AG04449 (cell line): ENCODE data around the gene ADAMTSL2.
A peak's percentile ranks its signal among the peaks of the same experiment; 100 is the strongest.

Experiments used
- CTCF ChIA-PET: fragments of 350-600 bp; formaldehyde crosslinking; extraction: SDS; loops from one replicate; lab custom pipeline; 2021; ENCODE audit warnings: antibody characterized with exemption; lab: Yijun Ruan, JAX
- POLR2A ChIA-PET: fragments of 400-600, 350-600 bp; formaldehyde crosslinking; extraction: SDS; loops from one replicate; lab custom pipeline; 2020; ENCODE audit warnings: antibody characterized with exemption, inconsistent platforms; lab: Yijun Ruan, JAX
- DNase-seq: peaks from one replicate; pipeline ENCODE4 v3.0.0-alpha.2; 2010; ENCODE audit warnings: low read depth, low spot score
- H3K4me3 ChIP-seq: 2 replicates; pipeline ENCODE4 v1.5.1; 2011; ENCODE audit warnings: low read depth, mild to moderate bottlenecking, control low read depth, low read length
- TF ChIP-seq, protein P1 (sequence below): IDR thresholded peaks from one replicate; pipeline ENCODE4 v1.5.1; 2011; ENCODE audit warnings: mild to moderate bottlenecking, moderate library complexity, low read length, control low read depth, inconsistent platforms; ENCODE audit not compliant: insufficient read depth; ENCODE audit errors: missing control alignments

ADAMTSL2 gene

DNA sequence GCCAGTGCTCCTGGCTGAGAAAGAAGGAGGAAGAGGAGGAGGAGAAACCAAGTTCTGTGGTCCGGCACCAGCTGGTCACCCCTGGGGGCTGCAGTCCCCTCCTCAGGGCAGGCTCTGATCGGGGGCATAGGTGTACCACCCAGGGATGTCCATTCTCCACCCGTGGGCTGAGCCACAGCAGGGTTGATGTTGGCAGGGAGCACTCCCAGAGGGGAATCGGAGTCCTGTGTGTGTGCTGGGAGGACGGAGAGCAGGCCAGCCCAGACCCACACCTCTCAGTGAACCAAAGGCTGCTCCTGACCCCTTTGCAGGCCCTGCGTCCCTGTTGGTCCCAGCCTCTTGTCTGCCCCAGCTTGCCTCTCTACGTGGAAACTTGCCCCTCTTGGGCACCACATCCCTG, 4.6 kb upstream of the ADAMTSL2 start:
- H3K4me3 ChIP-seq: no peak overlapping the region
- ChIA-PET POLR2A (no interaction called here), CTCF (interaction anchor here (1.2 to 3.9 kb wide), 2 partner anchors 40 to 197 kb away, joined by 3 to 15 read pairs; no protein-coding TSS in a partner anchor)
- TF ChIP-seq, protein P1, sequence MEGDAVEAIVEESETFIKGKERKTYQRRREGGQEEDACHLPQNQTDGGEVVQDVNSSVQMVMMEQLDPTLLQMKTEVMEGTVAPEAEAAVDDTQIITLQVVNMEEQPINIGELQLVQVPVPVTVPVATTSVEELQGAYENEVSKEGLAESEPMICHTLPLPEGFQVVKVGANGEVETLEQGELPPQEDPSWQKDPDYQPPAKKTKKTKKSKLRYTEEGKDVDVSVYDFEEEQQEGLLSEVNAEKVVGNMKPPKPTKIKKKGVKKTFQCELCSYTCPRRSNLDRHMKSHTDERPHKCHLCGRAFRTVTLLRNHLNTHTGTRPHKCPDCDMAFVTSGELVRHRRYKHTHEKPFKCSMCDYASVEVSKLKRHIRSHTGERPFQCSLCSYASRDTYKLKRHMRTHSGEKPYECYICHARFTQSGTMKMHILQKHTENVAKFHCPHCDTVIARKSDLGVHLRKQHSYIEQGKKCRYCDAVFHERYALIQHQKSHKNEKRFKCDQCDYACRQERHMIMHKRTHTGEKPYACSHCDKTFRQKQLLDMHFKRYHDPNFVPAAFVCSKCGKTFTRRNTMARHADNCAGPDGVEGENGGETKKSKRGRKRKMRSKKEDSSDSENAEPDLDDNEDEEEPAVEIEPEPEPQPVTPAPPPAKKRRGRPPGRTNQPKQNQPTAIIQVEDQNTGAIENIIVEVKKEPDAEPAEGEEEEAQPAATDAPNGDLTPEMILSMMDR: no peak
- no peak for DNase-seq

DNA sequence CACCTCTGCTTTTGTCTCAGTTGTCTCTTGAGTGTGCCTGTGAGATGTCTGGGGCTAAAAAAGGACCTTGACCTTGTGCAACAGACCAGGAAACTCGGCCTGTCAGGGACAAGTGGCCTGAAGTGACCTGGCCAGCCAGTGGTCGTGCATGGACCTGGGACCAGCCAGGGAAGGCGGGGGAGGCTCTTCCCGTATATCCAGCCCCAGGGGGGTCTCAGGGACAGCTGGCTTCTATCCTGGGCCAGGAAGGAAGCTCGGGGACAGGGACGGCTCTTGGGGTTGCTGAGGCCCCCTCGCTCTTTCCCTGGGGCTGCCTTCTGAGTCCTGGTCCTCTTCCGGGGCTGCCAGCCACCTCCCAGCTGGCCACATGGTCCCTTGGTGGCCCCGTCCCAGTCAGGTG, 3.2 kb upstream of the ADAMTSL2 start:
- DNase-seq: no peak
- TF ChIP-seq, protein P1: no peak
- no peak overlapping the region for H3K4me3 ChIP-seq
- CTCF ChIA-PET: interaction anchor here (0.7 to 3.9 kb wide), 4 partner anchors 11 to 463 kb away, joined by 3 to 15 read pairs (median 4); no protein-coding TSS in a partner anchor
- POLR2A ChIA-PET: no interaction called here

DNA sequence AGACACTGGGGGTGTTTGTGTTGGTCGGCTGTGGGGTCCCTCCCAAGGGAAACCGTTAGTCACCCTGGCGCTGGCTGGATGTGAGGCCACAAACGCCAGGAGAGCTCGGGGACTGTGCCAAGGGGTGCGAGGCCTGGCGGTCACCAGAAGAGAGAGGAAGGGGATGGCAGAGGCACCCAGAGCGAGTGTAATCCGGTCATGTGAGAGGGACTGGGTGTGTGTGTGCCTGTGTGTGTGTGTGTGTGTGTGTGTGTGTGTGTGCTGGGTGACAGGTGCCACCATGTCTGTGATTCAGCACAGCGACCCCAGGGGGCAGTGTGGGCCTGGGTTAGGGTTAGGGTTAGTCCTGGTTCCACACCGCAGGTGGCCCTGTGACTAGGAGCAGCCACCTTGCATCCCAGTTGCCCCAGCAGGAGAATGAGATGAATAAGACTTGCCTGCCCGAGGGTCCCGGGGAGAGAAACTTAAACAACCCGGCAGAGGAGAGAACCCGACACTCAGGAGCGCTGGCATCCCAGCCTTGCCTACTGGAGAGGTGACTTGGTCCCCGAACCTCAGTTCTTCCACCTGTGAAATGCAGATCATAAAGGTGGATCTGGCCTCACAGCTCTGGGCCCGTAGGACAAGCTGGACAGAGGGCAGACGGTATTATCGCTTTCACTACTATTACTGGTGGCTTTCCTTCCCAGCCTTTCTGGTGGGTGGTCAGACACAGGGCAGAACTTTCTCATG, 1.4 kb upstream of the ADAMTSL2 start:
- ChIA-PET POLR2A (no interaction called here), CTCF (interaction anchor here (1.0 to 3.9 kb wide), 6 partner anchors 191 to 461 kb away, joined by 3 to 15 read pairs (median 4); no protein-coding TSS in a partner anchor)
- TF ChIP-seq, protein P1: peak; percentile 65
- no peak overlapping the region for H3K4me3 ChIP-seq
- no peak for DNase-seq

DNA sequence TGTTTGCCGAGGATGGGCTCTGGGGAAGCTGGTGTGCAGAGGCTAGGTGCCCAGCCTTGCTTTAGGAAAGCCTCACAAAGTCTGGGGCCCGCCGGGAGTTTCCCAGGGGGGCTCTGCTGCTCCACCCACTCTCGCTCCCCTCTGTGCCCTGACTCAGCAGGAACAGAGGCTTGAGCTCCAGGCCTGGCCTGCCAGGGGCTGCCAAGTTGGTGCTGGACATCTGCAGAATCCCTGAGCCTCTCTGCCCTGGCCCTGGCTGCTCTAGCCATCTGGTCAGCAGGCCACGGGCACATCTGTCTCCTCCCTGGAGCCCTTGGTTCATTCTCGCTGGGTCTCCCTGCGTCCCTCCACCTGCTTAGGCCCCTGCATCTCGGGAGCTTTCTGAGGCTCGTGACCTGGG, 647 bp upstream of the ADAMTSL2 start:
- ChIA-PET CTCF (interaction anchor here (1.0 to 1.6 kb wide), 4 partner anchors 191 to 460 kb away, joined by 3 to 5 read pairs (median 4); no protein-coding TSS in a partner anchor), POLR2A (no interaction called here)
- TF ChIP-seq, protein P1: no peak
- DNase-seq: no peak
- no peak overlapping the region for H3K4me3 ChIP-seq

DNA sequence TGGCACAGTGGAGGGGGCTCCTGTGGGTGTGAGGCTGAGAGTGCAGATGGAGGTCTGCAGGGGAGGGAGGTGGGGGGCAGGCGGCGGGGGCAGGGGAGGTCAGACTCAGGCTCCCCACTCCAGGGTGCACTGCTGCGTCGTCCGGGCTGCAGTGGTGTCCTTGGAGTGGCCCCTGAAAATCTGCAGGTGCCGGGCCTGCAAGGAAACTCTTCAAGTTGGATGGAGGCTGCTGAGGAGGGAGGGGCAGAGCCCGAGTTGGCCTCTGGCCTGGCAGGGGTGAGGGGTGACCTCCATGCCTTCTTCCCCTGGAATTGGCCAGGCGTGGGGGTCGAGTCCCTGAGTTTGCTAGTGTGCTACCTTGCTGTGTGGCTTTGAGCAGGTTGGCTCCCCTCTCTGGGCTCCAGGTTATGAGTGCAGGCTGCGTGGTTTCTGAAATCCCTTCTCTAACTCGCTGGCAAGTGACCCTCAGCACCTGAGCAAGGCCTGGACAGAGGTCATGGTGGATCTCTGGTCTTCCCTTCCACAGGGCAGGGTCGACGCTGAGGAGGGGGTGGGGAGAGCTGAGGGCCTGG, 888 bp downstream of the ADAMTSL2 start:
- ChIA-PET CTCF (no interaction called here), POLR2A (no interaction called here)
- TF ChIP-seq, protein P1: no peak
- DNase-seq: no peak
- H3K4me3 ChIP-seq: no peak overlapping the region

DNA sequence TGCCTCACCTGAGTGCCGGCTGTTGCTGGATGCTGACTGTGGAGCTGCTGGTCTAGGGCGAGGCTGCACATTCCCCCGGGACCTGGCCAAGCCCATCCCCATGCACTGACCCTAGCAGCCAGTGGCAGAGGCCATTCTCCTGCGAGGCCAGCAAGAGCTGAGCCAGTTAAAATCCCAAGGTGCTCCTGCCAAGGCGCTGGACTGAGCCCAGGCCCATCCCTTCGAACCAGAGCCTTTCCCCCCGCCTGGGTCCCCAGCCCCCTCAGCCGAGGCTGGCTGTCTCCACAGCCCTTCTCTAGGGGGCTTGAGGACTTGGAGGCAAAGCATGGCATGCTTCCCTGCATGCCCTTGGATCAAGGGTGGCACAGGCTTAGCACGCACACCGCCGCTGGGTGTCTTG, 1.6 kb downstream of the ADAMTSL2 start:
- no peak overlapping the region for H3K4me3 ChIP-seq
- ChIA-PET CTCF (no interaction called here), POLR2A (no interaction called here)
- TF ChIP-seq, protein P1: no peak
- DNase-seq: no peak
